HG02884 (cell line): ENCODE data around the gene FLT1.

Experiments used
- ATAC-seq: cut with Tn5 transposase; IDR thresholded peaks from one replicate; pipeline ENCODE4 v1.9.1; 2021; ENCODE audit warnings: mild to moderate bottlenecking, moderate library complexity; ENCODE audit not compliant: unreplicated experiment

The FLT1 gene

DNA sequence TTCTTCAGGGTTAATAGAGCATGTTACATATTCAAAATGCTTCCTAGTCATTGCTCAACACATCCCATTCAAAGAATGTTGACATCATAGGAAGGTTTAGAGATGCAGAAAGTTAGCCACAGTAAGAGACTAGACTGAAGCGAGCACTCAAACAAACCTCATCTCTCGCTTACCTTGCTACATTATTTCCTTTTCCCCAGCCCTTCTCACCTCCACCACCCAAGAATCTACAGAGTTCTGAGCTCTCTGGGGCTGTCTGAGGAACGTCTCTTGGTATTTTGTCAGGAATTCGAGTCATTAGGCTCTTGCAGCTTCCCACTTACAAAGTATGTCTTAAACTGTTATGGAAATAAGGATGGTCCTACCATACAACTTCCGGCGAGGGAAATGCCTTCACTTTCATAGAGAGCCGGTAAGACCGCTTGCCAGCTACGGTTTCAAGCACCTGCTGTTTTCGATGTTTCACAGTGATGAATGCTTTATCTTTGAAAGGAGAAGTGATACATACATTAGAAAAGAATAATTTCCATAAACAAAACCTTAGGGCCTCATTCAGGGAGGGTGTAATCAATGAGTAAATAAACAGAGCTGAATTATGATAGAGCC lies 65.1 kb downstream of the FLT1 start:
- ATAC-seq = peak; percentile 79

DNA sequence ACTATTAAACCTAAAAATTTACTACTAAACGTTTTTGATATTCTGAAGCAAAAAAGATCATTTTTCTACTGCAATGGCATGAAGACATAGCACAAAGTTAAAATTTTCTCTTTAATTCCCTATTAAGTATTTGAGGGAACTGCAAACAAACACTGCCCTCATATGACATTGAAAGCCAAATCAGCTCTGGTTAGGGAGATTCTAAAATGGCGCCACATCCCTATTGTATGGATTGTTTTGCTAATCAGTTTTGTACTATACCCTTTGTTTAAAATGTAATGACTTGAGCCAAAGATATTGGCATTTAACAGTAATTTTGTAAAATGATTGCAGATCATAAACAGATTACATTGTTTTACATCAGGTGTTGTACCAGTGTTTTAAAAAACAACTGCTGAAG lies 65.8 kb downstream of the FLT1 start:
- no peak for ATAC-seq

DNA sequence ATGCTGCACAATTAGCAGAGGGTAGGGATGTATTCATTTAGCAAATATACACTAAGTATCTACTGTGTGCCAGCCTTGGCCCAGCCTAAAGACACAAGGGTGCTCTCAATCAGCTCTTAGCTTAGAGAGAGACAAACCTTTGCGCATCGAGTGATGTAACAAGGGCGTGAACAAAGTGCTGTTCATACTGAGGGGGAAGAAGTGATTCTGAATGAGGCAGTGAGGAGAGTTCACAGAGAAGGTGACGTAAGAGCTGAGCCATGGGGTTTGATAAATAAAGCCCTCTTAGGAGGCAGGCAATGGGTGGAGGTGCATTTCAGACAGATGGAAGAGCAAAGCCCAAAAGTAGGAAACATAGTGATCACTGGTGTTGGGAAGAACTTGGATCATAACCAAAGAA lies 68.5 kb downstream of the FLT1 start:
- ATAC-seq = no peak

GRCh38 chr13:28425793-28426192 lies 69.1 kb downstream of the FLT1 start:
- ATAC-seq = no peak

DNA sequence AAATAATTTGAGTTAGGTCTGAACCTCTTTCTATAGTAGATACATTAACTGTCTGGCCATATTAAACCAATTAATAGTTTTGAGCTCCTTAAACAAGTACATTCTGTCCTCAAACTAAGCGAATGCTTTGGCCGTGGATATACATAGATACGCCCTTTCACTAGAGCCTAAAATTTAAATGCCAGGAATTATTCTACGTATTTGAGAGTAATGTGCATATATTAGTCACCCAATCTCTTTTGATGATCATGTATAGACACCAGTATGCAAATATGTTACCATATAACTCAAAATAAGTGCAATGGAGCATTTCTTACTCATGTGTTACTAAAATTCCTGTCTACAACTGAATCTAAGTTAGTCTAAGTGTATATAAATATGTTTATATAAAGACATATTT lies 70.4 kb downstream of the FLT1 start:
- no peak for ATAC-seq

DNA sequence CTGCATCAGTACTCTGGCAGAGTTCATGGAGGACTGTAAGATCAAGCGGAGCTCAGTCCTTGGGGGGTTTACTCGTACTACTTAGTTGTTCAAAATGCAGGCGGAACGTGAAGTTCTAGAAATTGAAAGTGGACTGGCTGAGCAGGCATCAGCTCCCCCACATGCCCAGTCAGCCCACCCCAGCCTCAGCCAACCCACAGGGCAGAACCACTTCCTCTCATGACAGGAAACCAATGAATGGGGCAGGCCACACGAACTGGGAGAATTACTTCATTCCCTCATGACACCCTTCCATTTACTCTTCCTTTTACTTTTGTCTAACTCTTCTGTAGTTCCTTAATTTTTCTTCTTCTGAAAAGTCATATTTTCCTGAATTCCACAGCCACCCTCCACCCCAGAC lies 71.9 kb downstream of the FLT1 start:
- peak; percentile 66 for ATAC-seq

GRCh38 chr13:28421676-28422410 lies 73.1 kb downstream of the FLT1 start:
- ATAC-seq = no peak

DNA sequence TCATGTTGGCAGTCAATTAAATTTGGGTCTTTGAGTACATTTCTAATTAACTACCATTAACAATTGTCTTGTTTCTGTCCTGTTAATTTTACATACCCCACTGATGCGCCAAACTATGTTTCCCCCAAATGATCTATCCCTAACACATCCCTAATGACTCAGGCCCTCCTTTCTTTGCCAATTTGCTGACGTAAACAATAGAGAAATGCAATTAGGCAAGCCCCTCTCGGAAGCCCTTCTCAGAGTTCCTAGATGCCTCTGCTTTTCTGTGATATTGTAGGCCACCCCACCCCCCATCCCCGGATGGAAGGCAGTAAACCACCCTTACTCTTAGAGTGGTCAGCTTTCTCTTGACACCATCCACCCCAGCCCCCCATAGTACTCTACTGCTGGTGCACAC lies 74.2 kb downstream of the FLT1 start:
- no peak for ATAC-seq

GRCh38 chr13:28415994-28416421 lies 78.9 kb downstream of the FLT1 start:
- ATAC-seq = no peak

DNA sequence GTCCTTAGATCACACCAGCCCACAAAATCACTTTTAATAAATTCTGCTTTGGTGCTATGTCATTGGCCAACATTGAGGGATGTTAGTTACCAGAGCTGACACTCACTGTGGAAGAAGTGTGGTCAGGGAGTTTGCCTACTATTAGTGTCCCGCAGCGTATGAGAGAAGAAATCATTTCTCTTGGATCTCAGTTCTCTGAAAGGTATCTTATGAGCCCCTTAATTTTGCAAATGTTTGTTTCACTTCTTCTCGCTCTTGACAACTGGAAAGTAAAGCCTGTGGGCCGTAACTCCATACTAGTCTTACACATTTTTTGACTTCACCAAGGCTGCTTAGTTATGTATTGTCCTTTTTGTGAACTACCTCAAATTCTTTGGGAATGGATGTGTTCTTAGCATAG lies 80.9 kb downstream of the FLT1 start:
- ATAC-seq = no peak

DNA sequence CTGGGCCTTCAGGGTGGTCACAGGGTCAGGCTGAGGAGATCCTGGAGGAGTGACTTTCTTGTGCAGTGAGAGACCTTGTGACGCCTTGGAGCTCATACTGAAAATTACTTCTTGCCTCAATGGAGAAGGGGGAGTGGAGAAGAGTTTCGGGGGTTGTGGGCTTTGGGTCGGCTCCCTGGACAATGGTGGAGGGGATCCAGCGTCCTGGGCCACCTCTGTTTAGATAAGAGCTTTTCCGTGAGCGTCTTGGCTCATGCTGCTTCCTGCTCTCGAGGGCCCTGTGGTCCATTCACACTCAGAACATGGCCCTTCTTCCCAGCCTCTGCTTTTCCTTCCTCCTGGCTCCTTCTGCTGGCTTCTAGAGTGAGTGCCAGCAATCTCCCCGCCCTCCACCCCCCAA lies 81.9 kb downstream of the FLT1 start:
- ATAC-seq = no peak

DNA sequence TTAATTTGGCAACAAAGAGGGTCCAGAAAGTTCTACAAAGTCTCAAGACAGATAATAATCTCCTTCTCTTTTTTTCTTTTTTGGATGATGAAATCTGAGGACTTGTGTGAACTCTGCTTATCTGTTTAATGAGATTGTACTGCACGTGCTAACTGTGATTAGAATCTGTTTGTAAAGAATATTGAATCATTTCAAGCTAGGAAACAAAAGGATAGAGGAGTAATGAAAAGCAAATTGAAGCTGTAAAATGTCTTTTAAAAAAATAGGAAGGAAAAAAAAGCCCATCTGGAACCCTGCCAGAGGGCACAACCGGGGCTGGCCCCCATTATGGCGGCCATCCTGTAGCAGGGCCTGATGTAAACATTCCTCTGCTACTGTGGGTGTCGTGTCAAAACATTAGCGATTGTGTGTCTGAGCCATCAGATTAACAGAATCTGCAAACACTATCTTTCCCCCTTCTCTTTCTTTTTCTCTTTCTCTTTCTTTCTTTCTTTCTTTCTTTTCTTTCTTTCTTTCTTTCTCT lies 83.0 kb downstream of the FLT1 start:
- ATAC-seq = no peak

GRCh38 chr13:28410096-28410495 lies 84.8 kb downstream of the FLT1 start:
- no peak for ATAC-seq

DNA sequence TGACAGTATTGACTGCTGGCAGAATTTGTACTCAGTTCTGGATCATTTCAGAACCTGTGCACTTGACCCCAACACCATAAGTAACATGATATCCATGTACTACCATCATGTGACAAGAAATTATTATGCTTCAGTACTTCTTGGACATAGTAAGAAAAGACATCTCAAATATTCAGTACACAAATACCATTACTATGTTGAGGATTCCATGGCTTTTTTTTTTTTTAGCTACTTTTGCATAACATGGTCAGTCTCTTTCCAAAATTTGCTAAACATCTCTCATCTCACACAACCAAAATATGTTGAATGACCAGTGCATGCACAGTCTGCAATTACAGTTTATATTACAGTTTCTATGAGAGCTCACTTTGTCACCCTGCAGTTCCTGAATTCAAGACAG lies 85.3 kb downstream of the FLT1 start:
- ATAC-seq = no peak

DNA sequence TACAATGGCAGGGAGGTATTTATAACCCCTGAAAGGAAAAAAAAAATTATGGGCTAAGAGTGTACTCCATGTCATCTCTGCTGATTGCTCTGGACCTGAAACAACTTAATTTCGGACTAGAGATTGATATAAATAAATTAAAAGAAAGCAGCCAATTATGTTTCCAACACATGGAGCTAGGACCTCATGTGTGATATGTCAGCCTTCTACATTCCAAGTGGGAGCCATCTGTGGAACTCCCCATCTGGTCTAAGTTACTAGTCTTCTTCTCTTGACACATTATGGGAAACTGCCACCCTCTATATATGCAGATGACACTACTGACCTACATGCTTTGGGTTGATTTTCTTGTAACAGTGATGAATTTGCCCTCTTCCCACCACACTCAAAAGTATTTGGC lies 86.1 kb downstream of the FLT1 start:
- no peak for ATAC-seq

DNA sequence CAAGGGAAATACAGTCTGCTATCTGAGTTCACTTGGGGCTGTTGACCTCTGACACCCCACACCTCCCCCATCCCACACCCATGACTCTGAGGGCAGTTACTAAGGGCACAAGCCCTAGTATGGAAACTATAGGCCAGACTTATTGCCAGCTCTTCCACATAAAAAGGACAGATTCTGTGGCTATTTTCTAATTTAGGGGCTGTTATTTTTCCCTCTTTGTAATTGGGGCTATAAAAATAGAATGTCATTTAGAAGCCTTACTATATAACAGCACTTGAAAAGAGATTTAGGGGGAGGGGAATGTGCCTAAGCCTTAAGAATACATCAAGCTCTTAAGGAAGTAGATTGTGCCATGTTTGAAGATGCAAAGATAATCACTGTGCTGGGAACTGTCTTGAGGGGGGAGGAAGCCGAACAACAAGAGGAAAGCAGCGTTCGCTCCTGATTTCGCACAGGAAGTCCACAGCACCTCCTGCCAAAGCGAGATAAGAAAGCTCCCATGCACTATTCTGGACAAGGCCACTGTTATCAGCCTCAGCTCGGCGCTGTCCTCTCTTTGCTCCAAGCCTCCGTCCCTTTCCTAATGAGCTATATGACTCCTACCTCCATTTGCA lies 86.6 kb downstream of the FLT1 start:
- no peak for ATAC-seq

DNA sequence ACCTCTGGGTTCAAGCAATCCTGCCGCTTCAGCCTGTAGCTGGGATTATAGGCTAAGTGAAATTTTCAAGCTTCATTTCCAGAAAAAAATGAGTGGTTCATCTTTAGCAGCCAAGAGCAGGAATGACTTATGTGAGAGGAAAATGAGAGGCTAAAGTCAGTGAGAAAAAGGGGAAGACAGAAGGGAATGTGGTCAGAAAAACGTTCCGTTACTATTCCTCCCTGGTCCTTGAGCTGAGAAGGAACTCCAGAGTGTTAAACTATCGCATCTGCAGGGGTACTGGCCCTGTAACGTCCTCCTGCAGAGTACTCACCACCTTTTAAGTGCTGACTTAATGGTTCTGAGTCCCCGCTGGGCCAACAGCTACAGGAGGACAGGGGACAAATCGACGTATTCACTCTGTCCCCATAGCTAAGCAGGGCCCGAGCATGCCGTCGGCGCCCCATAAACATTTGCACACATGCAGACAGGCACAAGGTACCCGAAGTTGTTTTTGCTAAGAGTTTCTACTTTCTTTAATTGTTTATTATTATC lies 88.1 kb downstream of the FLT1 start:
- ATAC-seq = no peak

GRCh38 chr13:28402057-28402381 lies 92.9 kb downstream of the FLT1 start:
- ATAC-seq = no peak

- ATAC-seq = no peak
Observed at GRCh38 chr13:28401303-28402056, 93.4 kb downstream of the FLT1 start.

DNA sequence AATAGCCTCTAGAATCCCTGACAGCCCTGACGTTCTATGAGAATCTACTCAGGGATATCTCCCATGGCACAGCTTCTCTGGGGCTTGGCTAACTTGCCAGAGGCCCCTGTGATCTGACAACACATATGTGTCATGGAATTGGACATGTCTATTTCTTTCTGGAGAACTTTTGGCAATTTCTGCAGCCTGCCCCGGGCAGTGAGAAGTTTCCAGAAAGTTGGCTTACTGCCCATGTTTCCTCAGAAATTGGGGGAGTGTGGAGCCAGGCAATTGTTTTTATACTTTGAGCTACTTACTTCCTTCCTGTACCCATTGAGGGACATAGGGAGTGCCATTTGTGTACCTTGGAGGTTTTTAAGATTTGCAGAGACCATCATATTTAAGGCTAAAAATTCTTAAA lies 98.9 kb downstream of the FLT1 start:
- ATAC-seq = no peak

DNA sequence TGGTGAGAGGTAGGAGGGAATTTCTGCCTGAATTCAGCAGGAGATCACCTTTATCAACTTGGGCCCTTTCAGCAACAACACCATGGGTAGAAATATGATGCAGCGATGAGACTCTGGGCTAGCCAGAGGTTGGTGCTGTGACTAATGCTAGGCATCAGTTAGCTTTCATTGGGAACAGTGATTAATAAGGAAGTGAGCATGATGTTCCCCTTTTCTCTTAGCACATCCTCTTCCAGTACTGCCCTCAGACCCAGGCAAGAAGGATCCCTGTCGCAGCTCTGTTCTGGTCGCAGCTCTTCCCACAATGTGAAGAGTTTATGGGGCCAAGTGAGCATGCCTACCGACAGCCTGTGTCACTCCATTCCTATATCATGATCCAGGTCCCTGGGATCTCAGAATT lies 100.5 kb downstream of the FLT1 start:
- no peak for ATAC-seq
